D721Med (cell line): ENCODE data around the gene TMEM178A.

ENCODE experiments used
- DNase-seq: peaks from one replicate; pipeline ENCODE4 v3.0.0; 2011; ENCODE audit warnings: low spot score; ENCODE audit not compliant: insufficient read length
- FAIRE-seq: peaks from 2 replicates; lab custom pipeline; 2011; peaks lifted over from hg19 to GRCh38; lab: Jason Lieb, UNC
- CTCF ChIP-seq: IDR thresholded peaks from 2 replicates; pipeline ENCODE4 v1.5.1; 2012; ENCODE audit warnings: mild to moderate bottlenecking, control low read depth; ENCODE audit not compliant: insufficient read depth; ENCODE audit errors: missing control alignments

TMEM178A gene

GRCh38 chr2:39665811-39666490 is at the start of gene TMEM178A:
TMEM178A (plus strand) TSS chr2:39665917; CDS start chr2:39665975, 58 bp downstream.
- FAIRE-seq (no peak), DNase-seq (peak; percentile 33)
- TF ChIP-seq CTCF, result no peak

- no peak for FAIRE-seq
- no peak for DNase-seq
- no peak for TF ChIP-seq CTCF
These were observed 47.5 kb upstream of the TMEM178A start for GRCh38 chr2:39618236-39618635.

- no peak for FAIRE-seq
- no peak for TF ChIP-seq CTCF
- no peak for DNase-seq
These were observed 47.0 kb upstream of the TMEM178A start for GRCh38 chr2:39618736-39619135.

DNA sequence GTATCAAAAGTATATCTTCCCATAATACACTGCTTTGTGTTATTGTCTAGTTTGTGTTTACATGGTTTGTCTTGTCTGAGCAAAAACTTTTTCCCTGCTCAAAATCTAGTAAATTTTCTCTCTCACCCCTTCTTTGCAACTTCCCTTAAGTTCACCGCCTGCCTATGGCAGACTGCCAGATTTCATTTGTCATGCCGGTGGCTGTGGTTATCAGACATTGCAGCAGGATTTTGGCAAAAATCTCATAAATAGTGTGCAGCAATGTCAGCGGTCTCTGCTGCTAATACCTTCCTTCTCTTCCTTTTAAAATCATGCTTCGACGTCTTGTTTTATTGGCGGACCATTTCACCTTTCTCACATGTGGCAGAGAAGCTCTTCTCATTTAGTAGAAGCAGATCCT is 45.6 kb upstream of the TMEM178A start:
- DNase-seq, result no peak
- no peak for FAIRE-seq
- no peak for TF ChIP-seq CTCF

GRCh38 chr2:39621596-39621995 is 44.1 kb upstream of the TMEM178A start:
- no peak for FAIRE-seq
- no peak for DNase-seq
- no peak for TF ChIP-seq CTCF

DNA sequence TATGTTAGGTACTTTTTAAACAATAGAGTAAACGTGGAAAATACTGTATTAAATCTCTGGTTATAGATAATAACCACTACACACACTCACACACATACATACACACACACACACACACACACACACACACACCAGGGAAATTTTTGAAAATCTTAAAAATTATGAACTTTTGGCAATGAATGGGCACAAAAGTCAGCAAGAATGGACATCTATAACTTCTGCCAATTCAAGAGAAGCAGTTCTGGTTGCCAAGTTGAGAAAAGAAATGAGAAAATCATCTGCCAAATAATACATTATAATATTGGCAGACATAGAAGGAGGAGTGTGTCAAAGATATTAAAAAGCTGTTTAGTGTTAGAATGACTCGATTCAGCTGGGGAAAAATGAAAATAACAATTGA is 42.9 kb upstream of the TMEM178A start:
- DNase-seq, result no peak
- no peak for TF ChIP-seq CTCF
- no peak for FAIRE-seq

GRCh38 chr2:39623917-39624316 is 41.8 kb upstream of the TMEM178A start:
- FAIRE-seq, result no peak
- no peak for TF ChIP-seq CTCF
- no peak for DNase-seq
